Large intestine (tissue), 3 donors: ENCODE results near the gene IL6ST. TPM values are rescaled to one million over a fixed set of nuclear protein-coding genes. Genes with fewer than 3 reads are reported as not detected.

ENCODE experiments used
- DNase-seq, 2 donors: peaks; one replicate each; pipeline versions ENCODE4 v3.0.0 to v3.0.0-alpha.2; 2013
- H3K27ac ChIP-seq: one replicate; pipeline ENCODE4 v1.5.1; 2013; ENCODE audit warnings: low read length
- H3K27me3 ChIP-seq: 2 replicates; pipeline ENCODE4 v1.6.1; 2013; ENCODE audit warnings: low read length; ENCODE audit not compliant: control insufficient read depth, insufficient read depth
- H3K36me3 ChIP-seq: 2 replicates; pipeline ENCODE4 v1.6.1; 2013; ENCODE audit warnings: low read length; ENCODE audit not compliant: control insufficient read depth, insufficient read depth
- H3K4me1 ChIP-seq: one replicate; pipeline ENCODE4 v1.6.1; 2013; ENCODE audit warnings: low read length; ENCODE audit not compliant: control insufficient read depth, insufficient read depth
- H3K4me3 ChIP-seq: one replicate; pipeline ENCODE4 v1.5.1; 2013; ENCODE audit warnings: low read length
- H3K9me3 ChIP-seq: one replicate; pipeline ENCODE4 v1.6.1; 2013; ENCODE audit warnings: mild to moderate bottlenecking, low read depth, low read length, moderate library complexity; ENCODE audit not compliant: control insufficient read depth
- WGBS: methylation state at CpG from one replicate; pipeline ENCODE4 v1.1.5; 2013; ENCODE audit warnings: low lambda C conversion rate; ENCODE audit not compliant: insufficient coverage; 5-methylcytosine and 5-hydroxymethylcytosine counted together
- polyA plus RNA-seq: library from polyadenylated mRNA; unstranded; fragments of 120-200 nt; gene quantifications from one replicate; pipeline ENCODE4 v1.2.1, GENCODE V29; 2013

Gene IL6ST
- polyA plus RNA-seq, 1 donor: 55.2 TPM

DNA sequence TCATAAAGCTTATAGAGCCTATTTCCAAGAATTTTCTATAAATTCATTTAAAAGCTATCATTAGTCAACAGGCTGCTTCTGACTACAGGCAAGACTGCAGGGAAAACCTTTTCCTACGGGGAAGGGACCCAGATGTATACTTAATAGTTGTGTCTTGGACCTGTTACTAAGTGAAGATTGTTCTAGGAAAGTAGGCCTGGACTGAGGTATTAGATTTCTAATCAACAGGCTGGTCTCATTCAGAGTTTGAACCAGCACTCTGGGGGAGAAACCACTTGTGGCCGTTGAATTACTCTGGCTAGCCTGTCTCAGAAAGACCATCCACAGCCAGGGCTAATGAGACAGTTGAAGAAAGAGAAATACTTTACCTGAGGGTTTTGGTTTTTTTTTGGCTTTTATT lies 60.0 kb downstream of the IL6ST start:
- Histone ChIP-seq H3K36me3 (peaks cover 7% of the 10 kb centered on the region), H3K9me3 (peaks cover 3% of the 10 kb centered on the region), H3K4me3 (no peak overlapping the region), H3K4me1 (peaks cover 19% of the 10 kb centered on the region), H3K27me3 (no peaks in the 10 kb centered on the region), H3K27ac (peak overlapping the region; percentile 84)
- 80% methylated on average over 1 of the region's 2 CpGs for WGBS
- peak in 1 of 2 donors; percentile 14 for DNase-seq

DNA sequence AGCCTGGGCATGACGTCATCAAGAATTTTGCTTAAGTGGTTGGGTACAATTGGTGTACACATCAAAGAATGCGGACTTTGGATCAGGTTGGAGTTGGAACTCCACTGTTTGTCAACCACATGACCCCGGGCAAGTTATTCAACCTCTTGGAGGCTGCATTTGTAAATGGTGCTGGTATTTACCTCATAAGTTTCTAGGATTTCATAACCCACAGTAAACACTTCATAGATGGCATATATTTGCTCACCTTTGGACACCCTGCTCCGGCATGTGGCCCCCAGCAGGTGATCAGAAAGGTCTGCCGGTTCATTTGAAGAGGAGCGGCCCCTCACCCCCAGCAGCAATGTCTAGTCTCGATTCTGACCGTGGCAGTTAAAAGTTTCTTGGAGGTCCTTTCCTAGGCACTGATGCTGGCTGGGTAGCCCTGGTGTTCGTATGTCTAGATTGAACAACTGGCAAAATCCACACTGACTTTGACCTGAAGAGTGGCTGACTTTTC lies 60.6 kb downstream of the IL6ST start:
- Histone ChIP-seq H3K4me3 (no peak overlapping the region), H3K36me3 (peaks cover 5% of the 10 kb centered on the region), H3K9me3 (peaks cover 3% of the 10 kb centered on the region), H3K27ac (peak overlapping the region; percentile 88), H3K4me1 (peaks cover 19% of the 10 kb centered on the region), H3K27me3 (no peaks in the 10 kb centered on the region)
- DNase-seq: peak; percentile 94 to 97
- no CpG with 5 or more reads among the region's 9 CpGs for WGBS

DNA sequence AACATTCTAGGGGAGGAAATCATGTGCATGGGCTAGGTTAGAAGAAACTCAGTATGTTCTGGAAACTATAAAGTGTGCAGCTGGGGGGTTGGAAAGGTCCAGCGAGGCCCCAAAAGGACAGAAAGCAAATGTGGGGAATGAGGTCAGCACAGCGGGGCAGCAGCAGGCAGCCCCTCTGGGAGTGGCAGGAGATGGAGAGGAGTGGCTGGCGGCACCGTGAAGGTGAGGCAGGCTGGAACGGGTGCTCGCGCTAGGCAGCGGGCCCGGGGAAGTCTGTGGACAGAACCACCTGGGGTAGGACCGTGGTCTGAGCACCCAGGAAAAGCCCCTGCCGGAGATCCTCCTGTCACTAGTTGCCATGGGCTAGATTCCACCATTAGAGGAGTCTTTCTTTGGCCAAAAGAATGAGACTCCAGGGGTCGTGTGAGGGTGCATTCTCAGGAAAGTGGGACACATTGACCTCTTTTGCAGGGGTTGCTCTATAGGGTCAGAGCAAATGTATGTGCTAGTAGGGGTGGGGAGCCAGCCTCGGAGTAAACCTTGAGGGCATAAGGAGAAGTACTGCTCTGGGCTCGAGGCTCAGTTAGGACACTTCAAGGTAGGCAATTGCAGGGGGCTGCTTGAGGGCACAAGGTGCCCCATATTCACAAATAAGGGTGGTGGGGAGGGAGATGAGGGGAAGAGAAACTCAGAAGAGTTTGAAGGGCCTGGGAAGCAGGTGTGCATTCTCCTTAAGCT lies 61.2 kb downstream of the IL6ST start:
- Histone ChIP-seq H3K27ac (peak overlapping the region; percentile 88), H3K27me3 (no peaks in the 10 kb centered on the region), H3K36me3 (peaks cover 3% of the 10 kb centered on the region), H3K4me3 (no peak overlapping the region), H3K4me1 (peaks cover 19% of the 10 kb centered on the region), H3K9me3 (peaks cover 3% of the 10 kb centered on the region)
- no peak for DNase-seq
- no CpG with 5 or more reads among the region's 14 CpGs for WGBS

DNA sequence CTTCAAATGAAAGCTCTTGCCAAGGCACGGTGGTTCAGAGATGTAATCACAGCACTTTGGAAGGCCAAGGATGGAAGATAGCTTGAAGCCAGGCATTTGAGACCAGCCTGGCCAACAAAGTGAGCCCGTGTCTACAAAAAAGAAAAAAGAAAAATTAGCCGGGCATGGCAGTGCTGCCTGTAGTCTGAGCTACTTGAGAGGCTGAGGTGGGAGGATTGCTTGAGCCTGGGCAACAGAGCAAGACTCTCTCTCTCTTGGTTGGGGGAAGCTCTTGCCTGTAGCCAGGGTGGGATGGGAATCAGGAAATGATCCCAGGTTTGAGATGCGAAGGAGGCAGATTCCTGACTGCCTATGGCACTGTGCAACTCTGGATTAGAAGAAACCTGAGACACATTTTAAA lies 62.1 kb downstream of the IL6ST start:
- no CpG with 5 or more reads among the region's 4 CpGs for whole genome bisulfite sequencing
- H3K27me3 ChIP-seq: no peaks in the 10 kb centered on the region
- H3K27ac ChIP-seq: no peak overlapping the region
- peaks cover 3% of the 10 kb centered on the region for H3K9me3 ChIP-seq
- no peak overlapping the region for H3K4me3 ChIP-seq
- peaks cover 19% of the 10 kb centered on the region for H3K4me1 ChIP-seq
- no peaks in the 10 kb centered on the region for H3K36me3 ChIP-seq
- no peak for DNase-seq

DNA sequence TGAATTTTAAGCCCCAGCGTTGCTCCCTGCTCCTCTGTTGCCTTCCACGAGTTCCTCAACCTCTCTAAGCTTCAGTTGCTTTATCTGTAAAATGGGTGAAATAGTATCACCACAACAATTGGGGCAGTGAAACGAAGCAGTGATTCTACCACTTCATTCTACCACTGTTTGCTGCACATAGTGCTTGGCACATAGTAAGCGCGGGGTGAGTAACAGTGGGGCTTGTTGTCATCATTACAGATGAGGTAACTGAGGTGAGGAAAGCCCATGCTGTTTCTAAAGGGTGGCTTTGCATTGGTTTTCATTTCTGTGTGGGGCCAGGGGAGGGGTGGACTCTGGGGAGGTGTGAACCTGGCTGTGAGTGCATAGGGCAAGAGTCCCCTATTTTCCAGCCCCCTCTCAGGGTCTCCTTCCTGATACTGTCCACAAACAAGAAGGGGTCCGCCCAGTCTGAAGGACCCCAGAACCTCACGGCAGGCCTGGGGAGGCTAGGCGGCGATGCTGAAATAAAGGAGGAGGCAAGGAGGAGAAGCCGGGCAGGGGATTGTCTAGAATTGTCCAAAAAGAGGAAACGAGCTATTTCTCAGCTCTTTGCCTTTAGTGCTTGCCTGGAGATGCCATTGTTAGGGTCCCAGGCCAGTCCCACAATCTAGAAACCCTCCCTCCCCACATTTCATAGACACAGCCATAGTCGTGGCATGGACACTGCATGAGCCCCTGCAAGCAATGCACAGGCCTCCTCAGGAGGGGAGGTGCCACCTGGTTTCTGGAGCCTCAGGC lies 65.6 kb downstream of the IL6ST start:
- Histone ChIP-seq H3K4me3 (no peak overlapping the region), H3K27ac (no peak overlapping the region), H3K27me3 (no peaks in the 10 kb centered on the region), H3K4me1 (peaks cover 13% of the 10 kb centered on the region), H3K9me3 (peaks cover 3% of the 10 kb centered on the region), H3K36me3 (no peaks in the 10 kb centered on the region)
- no CpG with 5 or more reads among the region's 12 CpGs for WGBS
- DNase-seq: no peak

DNA sequence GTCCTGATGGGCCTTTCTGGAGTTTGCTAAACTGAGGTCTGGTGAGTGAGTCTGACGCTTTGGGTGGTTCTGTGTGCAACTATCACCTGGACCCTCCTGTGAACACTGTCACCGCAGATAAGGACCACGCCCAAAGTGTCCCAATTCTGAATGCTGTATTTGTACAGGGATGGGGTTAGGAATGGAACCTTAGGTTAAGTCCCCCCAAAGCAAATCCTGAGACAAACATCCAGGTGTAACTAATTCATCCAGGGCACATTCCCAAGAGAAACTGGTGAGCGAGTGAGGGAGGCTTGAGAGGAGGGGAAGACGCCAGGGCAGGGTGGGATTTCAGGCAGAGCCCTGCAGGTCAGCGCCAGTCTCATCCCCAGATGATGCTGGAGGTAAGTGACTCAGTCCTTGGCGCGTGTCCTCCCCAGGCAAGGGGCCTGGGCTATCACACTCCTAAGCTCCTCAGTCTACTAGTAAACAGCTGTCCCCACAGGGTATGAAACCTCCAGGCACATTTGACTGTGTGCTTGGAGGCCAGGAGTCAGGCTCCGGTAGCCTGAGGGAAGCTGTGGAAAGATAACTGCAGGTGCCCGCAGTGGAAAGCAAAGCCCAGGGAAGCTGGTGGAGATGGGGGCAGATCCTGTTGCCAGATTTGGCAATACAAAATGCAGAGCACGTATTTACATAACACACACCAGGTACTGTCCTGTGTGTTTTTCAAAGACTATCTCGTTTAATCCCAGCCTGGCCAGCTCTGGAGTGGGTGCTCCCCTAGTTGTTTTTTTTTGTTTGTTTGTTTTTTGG lies 66.7 kb downstream of the IL6ST start:
- no peak overlapping the region for H3K27ac ChIP-seq
- H3K9me3 ChIP-seq: no peaks in the 10 kb centered on the region
- DNase-seq: no peak
- peaks cover 4% of the 10 kb centered on the region for H3K4me1 ChIP-seq
- H3K36me3 ChIP-seq: no peaks in the 10 kb centered on the region
- H3K4me3 ChIP-seq: no peak overlapping the region
- WGBS: no CpG with 5 or more reads among the region's 12 CpGs
- H3K27me3 ChIP-seq: no peaks in the 10 kb centered on the region

DNA sequence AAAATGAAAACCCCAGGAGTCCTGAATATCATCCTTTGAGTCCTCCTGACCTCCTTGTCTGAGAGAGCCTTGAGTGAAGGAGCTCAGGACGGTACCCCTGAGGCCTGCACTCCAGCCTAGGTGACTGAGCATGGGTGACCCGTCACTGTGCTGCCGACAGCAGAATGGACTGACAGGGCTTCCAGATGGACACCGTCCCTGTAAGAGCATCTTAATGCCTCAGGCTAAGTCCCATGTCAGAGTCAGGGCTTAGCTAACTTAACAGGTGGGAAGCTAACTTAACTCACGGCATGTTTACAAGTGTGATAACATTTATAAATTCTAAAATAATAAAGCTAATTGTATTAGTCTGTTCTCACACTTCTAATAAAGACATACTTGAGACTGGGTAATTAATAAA lies 68.3 kb downstream of the IL6ST start:
- no peaks in the 10 kb centered on the region for H3K9me3 ChIP-seq
- H3K4me3 ChIP-seq: no peak overlapping the region
- H3K27ac ChIP-seq: no peak overlapping the region
- no peaks in the 10 kb centered on the region for H3K4me1 ChIP-seq
- DNase-seq: no peak
- no peaks in the 10 kb centered on the region for H3K27me3 ChIP-seq
- 82% methylated on average over 2 of the region's 5 CpGs for WGBS
- H3K36me3 ChIP-seq: no peaks in the 10 kb centered on the region

DNA sequence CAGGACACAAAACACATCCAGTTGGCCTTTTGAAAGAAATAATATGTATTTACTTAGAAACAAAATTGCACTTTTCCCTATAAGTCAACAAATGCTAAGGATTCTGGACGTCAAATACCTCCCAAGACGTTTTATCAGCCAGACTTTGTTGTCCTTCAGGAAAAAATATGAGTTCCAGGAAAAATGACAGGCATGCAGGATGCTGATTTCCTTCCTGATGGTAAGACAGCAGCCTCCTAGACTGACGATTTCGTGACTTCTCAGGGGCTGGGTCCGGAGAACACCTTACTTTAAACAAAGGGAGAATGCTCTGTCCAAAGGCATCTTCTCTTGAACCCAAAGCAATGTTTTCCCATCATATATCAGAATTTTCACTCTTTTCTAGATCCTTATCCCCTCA lies 69.1 kb downstream of the IL6ST start:
- Histone ChIP-seq H3K27ac (no peak overlapping the region), H3K4me3 (no peak overlapping the region), H3K4me1 (no peaks in the 10 kb centered on the region), H3K9me3 (no peaks in the 10 kb centered on the region), H3K27me3 (no peaks in the 10 kb centered on the region), H3K36me3 (no peaks in the 10 kb centered on the region)
- WGBS: 83% methylated on average over 2 of the region's 5 CpGs
- DNase-seq: no peak

DNA sequence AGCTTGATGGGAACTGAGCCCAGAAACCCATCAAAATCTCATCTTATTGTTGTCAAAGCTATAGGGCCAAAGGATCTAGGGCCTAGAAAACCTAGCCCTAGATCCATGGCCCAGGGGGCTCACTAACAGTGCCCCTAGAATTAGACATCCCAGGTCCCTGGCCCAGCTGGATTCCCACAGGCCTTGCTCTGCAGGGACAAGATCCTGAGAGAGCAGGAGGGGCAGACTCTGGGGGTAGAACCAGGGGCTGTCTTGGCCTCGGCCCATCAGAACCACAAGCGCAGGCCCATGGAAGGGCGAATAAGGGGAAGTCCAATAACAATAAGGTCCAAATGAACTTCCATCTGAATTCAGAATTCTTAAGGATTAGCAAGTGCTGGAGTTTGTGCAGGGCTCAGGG lies 69.6 kb downstream of the IL6ST start:
- Histone ChIP-seq H3K27me3 (no peaks in the 10 kb centered on the region), H3K9me3 (no peaks in the 10 kb centered on the region), H3K36me3 (no peaks in the 10 kb centered on the region), H3K4me3 (no peak overlapping the region), H3K27ac (no peak overlapping the region), H3K4me1 (no peaks in the 10 kb centered on the region)
- WGBS: no CpG with 5 or more reads among the region's 3 CpGs
- no peak for DNase-seq

DNA sequence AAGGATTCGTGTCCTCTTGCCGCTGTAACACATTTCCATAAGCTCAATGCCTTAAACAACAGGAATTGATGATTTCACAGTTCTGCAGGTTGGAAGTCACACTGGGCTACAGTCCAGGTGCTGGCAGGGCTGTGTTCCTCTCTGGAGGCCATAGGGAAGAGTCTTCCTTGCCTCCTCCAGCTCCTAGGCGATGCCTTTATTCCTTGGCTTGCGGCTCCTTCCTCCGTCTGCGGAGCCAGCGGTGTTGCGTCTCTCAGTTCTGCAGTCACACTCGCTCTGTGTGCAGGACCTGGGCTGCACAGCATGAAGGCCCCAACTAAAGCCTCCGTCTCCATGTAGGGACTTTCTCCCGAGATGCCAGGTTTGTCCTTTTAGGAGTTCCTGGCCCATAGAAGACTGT lies 70.0 kb downstream of the IL6ST start:
- whole genome bisulfite sequencing: no CpG with 5 or more reads among the region's 11 CpGs
- Histone ChIP-seq H3K4me3 (no peak overlapping the region), H3K27ac (no peak overlapping the region), H3K4me1 (no peaks in the 10 kb centered on the region), H3K9me3 (no peaks in the 10 kb centered on the region), H3K36me3 (no peaks in the 10 kb centered on the region), H3K27me3 (no peaks in the 10 kb centered on the region)
- no peak for DNase-seq
